ENCODE measurements around the gene KBTBD12. TPM values are rescaled to one million over a fixed set of nuclear protein-coding genes. Genes with fewer than 3 reads are reported as not detected.
"Not testable (repeated sequence)": the region's sequence is repeated elsewhere in the genome, so short reads cannot be mapped to it uniquely, and the experiment has no call there.

The KBTBD12 gene
- total RNA-seq, 4 donors from 2014 or later = under 0.01 to 0.87 (median 0.30) TPM; not detected in 1

- WGBS, 2 donors = 91 to 93% methylated on average over 4 of the region's 4 CpGs
- no peaks in the 10 kb centered on the region for H3K4me1 ChIP-seq
- DNase-seq (ENCODE audit: low spot score in 2 of 2) = no peak
- H3K27me3 ChIP-seq = no peaks in the 10 kb centered on the region
- no peaks in the 10 kb centered on the region for H3K36me3 ChIP-seq
- H3K4me3 ChIP-seq = no peak overlapping the region
- no peak overlapping the region for H3K27ac ChIP-seq
- H3K9me3 ChIP-seq = peaks cover 0 to 14% (median 0%) of the 10 kb centered on the region in 4 donors
- no peak for TF ChIP-seq EP300 (IDR thresholded peaks at IDR 0.05)
- TF ChIP-seq CTCF (IDR thresholded peaks at IDR 0.05) = no peak
- TF ChIP-seq POLR2A (IDR thresholded peaks at IDR 0.05) = no peak
Measured at GRCh38 chr3:127888156-127888555, 26.9 kb upstream of the KBTBD12 start.

GRCh38 chr3:127888564-127889107, 26.4 kb upstream of the KBTBD12 start:
- DNase-seq (ENCODE audit: low spot score in 2 of 2) = no peak
- Histone ChIP-seq H3K27ac (no peak overlapping the region), H3K4me3 (no peak overlapping the region), H3K27me3 (no peaks in the 10 kb centered on the region), H3K36me3 (no peaks in the 10 kb centered on the region), H3K4me1 (no peaks in the 10 kb centered on the region), H3K9me3 (peaks cover 0 to 14% (median 0%) of the 10 kb centered on the region in 4 donors)
- TF ChIP-seq POLR2A (IDR thresholded peaks at IDR 0.05) (no peak), CTCF (IDR thresholded peaks at IDR 0.05) (no peak), EP300 (IDR thresholded peaks at IDR 0.05) (no peak)
- WGBS, 2 donors = 49 to 52% methylated on average over 8 of the region's 8 CpGs

GRCh38 chr3:127889461-127889863, 25.6 kb upstream of the KBTBD12 start:
- no peak overlapping the region for H3K27ac ChIP-seq
- WGBS, 2 donors = 59 to 65% methylated on average over 1 of the region's 1 CpG
- H3K27me3 ChIP-seq = no peaks in the 10 kb centered on the region
- TF ChIP-seq CTCF (IDR thresholded peaks at IDR 0.05) (no peak), EP300 (IDR thresholded peaks at IDR 0.05) (peak in 1 of 2 donors; percentile 15)
- H3K4me3 ChIP-seq = no peak overlapping the region
- peak in 1 of 2 donors; percentile 23 for DNase-seq (ENCODE audit: low spot score in 2 of 2)
- H3K9me3 ChIP-seq = peaks cover 0 to 14% (median 0%) of the 10 kb centered on the region in 4 donors
- no peaks in the 10 kb centered on the region for H3K36me3 ChIP-seq
- no peaks in the 10 kb centered on the region for H3K4me1 ChIP-seq

GRCh38 chr3:127889976-127890650, 24.9 kb upstream of the KBTBD12 start:
- no peak for DNase-seq (ENCODE audit: low spot score in 2 of 2)
- H3K4me1 ChIP-seq = no peaks in the 10 kb centered on the region
- WGBS, 2 donors = 77 to 80% methylated on average over 3 of the region's 3 CpGs
- no peak overlapping the region for H3K27ac ChIP-seq
- TF ChIP-seq POLR2A (IDR thresholded peaks at IDR 0.05) = no peak
- TF ChIP-seq CTCF (IDR thresholded peaks at IDR 0.05) = no peak
- TF ChIP-seq EP300 (IDR thresholded peaks at IDR 0.05) = no peak
- H3K4me3 ChIP-seq = no peak overlapping the region
- H3K9me3 ChIP-seq = peaks cover 0 to 14% (median 0%) of the 10 kb centered on the region in 4 donors
- no peaks in the 10 kb centered on the region for H3K36me3 ChIP-seq
- H3K27me3 ChIP-seq = no peaks in the 10 kb centered on the region

- H3K4me1 ChIP-seq; DNase-seq (ENCODE audit: low spot score in 2 of 2); H3K4me3 ChIP-seq; H3K27me3 ChIP-seq; H3K27ac ChIP-seq; H3K36me3 ChIP-seq: not testable (repeated sequence)
- peaks cover 0 to 14% (median 0%) of the 10 kb centered on the region in 4 donors for H3K9me3 ChIP-seq
- WGBS, 2 donors = 93% methylated on average over 9 of the region's 9 CpGs
Measured at GRCh38 chr3:127890651-127891290, 24.3 kb upstream of the KBTBD12 start.

All from tibial nerve (tissue), 4 donors.